CD4-positive, alpha-beta T cell treated with Interleukin-17A for 4 hours (primary cell): ENCODE data around the gene BDKRB2.

Source experiments
- DNase-seq: peaks from one replicate; pipeline ENCODE4 v3.0.0-alpha.2; 2020; ENCODE audit warnings: mixed read lengths

BDKRB2 gene

DNA sequence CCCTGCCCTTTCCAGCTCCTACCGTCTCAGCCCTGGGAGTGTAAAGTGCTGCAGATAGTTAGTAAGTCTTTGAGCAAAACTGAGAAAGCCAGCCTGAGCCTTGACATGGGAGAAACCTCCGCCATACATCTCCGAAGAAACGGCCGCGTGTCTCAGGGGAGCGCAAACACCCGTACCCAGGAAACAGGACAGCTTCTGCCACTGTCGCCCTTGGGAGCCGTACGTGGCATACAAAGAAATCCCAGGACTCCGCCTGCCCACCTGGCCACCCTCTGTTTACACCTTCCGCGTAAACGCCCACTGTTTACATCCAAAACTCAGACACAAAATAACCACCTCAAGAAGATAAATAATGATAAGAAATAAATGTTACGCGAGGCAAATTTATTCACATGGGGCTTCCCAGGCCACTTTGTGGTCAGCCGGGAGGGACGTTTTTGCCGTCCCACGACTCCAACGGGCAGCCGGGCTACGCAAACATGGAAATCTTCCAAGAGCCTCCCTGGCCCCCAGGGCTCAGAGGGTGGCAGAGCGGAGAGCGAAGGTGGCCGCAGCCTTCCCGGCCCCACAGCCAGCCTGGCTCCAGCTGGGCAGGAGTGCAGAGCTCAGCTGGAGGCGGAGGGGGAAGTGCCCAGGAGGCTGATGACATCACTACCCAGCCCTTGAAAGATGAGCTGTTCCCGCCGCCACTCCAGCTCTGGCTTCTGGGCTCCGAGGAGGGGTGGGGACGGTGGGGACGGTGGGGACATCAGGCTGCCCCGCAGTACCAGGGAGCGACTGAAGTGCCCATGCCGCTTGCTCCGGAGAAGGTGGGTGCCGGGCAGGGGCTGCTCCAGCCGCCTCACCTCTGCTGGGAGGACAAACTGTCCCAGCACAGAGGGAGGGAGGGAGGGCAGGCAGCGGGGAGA lies at the start of gene BDKRB2:
BDKRB2 (plus strand) TSS at position 689 of the 908 bp plus-strand sequence. CDS start 32,269 bp downstream, outside the sequence.
- peak; percentile 15 for DNase-seq

DNA sequence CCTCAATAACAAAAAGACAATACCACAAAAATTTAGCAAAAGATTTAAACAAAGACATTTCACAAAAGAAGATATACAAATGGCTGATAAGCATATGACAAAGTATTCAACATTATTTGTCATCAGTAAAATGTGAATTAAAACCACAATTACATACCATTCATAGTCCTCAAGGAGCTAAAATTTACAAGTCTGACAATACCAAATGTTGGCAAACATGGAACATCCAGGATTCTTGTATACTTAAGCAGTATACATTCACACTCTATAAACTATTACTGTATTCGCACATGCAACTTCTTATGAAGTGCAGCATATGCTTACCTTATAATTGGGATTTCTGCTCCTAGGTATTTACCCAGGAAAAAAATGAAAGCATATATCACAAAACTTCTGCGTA lies 49.7 kb upstream of the BDKRB2 start:
- no peak for DNase-seq

DNA sequence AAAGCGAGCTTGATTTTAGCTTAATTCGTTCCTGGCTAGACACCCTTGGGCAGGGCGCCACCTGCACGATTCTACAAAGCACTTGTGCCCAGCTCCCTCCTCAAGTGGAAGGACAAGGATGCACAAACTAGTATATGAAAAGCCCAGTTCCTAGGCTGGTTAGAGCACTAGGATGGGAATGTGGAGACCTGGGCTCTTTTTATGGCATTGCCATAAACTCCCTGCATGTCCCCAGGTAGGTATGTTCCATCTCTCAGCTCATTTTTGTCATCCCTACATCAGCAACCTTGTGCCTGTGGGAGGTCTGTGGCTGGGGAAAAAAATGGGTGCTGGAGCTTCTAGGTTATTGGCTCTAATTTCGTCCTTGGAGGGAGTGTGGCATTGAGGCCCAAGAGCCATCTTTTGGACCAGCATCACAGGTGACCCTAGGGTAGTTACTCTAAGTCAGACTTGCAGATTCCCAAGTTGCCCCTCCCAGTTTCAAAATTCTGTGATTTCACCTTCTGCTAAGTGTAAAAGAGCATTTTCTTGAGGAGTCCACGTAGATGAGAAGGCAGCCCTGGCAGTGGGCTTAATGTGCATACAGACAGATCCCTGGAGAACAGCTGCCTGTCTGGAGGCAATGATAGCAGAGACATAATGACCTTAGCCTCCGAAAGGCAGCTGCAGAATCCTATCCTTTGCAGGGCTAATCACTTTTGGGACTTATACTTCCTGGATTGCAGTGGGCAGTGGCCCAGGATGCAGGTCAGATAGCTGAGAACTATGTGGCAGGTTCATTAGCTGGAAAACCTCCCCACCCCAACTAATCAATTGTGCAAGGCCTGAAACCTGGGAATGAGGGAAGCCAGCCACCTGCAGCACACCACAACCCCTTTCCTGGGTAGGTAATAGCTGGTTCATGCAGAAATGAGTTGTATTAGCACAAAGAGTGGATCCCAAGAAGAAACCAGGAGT lies 47.6 kb upstream of the BDKRB2 start:
- DNase-seq, result no peak

DNA sequence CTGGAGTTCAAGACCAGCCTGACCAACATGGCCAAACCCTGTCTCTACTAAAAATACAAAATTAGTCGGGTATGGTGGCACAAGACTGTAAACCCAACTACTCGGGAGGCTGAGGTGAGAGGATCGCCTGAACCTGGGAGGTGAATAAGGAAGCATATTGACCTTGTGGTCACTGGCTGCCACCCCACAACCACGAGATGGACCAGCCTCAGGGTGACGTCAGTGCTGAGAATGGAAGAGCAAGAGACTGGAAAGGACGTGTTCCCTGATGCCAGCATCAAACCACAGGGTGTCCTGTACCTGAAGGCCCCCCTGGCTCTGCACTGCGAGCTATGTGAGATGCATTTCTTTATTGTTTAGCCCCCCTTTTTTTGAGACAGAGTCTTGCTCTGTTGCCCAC lies 45.9 kb upstream of the BDKRB2 start:
- DNase-seq, result no peak

DNA sequence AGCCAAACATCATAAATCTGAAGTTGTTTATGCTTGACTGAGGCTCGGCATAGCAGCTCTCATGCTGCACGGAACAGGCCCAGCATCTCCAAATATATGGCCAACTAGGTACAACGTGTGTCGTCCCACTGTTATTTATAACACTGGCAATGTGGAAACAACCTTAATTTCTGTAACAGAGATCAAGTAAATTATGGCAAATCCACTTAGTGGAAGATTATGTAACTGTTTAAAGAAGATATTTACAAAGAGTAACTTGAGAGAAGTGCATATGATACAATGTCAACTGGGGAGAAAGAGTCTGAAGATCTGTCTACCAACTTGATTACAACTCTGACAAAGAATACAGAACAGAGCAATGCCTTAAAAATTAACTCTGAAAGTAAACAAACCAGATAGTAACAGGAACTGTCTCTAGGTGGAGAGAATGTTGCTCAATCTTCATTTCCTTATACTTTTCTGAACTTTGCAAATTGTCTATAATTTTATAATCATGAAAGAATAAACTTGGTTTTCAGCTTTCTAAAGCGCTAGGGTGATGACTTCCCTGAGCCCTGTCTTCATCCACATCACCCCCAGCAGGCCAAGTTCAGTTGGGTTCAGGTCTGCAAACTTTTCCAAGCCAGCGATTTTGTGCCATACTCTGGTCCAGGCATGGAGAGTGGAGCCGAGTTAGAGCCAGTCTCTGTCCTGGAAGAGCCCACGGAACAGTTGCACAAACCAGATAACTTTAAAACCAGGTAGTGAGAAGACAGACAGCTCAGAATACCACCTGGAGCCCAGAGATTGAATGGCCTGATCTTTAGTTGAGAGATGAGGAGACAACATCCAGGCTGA lies 44.3 kb upstream of the BDKRB2 start:
- no peak for DNase-seq

DNA sequence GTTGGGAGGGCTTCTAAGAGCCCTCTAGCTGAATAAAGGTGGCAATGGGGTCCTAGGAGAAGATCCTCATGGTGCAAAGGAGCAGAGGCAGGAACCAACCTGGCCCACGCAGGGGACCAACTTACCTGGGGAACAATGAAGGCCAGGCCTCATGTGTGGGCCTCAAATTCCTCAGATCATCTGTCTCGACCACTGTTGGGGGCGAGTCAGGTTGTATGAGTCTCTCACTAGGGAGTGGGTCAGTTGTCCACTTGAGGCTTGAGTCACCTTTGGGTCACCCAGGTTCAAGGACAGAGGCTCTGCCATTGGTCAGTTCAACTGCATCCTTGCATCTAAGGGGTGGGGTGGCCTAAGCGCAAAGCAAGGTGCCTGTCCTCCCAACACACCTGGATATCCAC lies 43.7 kb upstream of the BDKRB2 start:
- DNase-seq, result no peak

DNA sequence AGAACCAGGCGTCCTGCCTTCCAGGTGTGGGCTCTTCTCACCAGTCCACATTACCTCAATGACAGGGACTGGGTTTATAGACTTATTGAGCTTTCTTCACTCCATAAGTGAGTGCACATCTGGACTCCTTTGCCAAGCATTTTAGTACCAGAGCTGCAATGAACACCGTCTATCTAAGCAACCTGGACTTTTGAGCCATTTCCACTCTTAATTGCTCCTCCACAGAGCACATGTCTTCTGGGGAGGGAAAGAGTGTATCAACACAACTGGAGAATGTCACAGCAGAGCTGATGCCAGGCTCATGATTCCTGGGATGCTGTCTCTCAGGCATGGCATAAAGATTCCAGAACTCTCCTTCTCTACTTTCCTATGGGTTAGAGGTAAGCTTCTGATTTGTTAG lies 43.0 kb upstream of the BDKRB2 start:
- DNase-seq, result no peak

DNA sequence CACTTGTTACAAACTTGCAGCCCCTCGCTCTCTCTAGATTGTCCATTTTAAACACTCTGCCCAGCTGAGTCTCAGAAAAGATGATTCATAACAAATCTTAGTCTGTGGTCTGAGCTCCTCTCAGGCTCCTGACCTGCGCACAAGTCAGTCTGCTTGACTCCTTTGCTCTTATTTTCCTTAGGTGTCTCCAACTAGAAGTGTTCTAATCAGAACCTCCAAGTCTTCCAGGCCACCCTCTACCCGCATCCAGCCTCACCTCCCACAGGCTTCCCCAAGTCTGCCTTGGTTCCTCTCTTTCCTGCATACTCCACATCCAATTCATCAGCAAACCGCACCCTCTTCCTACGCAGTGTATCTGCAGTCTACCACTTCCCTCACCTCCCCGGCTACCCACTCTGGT lies 42.4 kb upstream of the BDKRB2 start:
- no peak for DNase-seq

DNA sequence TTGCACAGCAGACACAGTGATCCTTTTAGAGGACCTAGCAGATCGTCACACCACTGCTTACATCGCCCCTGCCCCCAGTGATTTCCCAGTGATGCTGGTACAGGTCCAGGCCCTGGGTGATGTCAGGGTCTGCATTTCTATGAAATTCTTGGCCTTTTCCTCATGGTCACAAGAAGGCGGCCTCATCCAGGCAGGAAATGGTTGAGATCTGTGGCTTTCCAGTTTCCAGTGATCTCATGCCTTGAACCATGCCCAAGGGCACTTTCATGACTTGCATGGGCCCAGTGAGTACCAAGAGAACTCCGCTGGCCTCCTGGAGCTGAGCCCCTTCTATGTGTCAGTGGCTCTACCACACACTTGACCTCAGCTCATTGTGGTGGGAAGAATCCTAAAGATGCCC lies 41.9 kb upstream of the BDKRB2 start:
- DNase-seq, result no peak

DNA sequence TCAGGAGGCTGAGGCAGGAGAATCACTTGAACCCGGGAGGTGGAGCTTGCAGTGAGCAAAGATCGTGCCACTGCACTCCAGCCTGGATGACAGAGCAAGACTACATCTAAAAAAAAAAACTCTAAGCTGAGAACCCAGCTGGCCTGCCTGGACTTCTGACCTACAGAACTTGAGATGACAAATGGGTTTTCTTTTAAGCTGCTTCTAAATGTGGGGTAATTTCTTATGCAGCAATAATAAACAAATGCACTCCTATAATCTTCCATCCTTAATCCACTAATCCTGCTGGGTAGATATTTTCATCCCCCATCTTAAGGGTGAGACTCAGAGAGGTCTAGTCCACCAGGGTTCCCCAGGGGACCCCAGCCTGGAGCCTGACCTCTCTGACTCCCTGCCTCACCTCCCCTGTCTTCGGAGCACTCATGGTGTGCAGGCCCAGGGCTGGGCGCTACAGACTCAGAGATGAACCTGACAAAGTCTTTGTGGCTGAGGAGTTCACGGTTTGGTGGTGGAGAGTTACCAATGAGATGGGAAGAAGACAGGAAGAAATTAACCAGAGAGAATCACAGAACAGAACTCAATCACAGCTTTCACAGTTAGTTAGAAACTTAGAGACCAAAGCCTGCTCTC lies 39.7 kb upstream of the BDKRB2 start:
- DNase-seq, result no peak

DNA sequence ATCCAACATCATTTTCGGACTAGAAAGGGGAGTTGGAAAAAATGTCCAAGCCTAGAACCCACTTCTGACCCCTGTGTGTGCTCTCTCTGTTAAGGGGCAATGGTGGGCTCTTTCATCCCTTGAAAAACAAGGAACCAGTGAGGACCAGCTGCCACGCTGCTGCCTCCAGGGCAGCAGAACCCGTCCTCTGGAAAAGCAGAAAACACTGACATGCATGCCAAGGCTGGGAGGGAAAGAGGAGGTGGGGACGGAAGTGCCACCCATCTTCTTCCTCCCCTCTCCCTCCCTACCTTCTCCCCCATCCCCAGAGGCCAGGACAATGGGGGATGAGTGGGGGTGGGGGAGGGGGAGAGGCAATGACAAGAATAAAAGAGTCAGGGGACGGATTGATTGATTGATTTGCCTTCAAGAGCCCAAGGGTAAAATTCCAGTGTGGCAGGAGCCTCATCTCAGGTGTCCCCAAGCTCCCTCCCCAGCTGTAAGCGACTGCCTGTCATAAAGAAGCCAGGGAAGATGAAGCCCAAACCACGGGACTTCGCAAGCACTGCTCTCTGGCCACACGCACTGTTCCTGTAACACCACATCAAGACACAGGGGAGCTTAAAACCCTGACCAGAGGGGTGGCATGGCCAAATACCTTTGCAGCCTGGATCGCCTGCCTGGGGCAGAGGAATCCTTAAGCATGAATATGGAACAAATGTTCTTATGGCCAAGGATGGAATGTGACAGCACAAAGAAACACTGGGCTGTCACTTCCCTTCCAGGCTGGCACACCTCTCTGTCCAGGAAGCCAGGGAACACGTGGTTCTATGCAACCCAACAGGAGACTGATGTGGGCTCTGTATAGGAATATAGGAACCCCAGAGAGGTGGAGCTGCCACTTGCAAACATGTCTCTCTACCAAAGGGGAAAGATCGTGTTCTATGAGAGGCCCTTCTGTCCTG lies 38.9 kb upstream of the BDKRB2 start:
- DNase-seq, result no peak

DNA sequence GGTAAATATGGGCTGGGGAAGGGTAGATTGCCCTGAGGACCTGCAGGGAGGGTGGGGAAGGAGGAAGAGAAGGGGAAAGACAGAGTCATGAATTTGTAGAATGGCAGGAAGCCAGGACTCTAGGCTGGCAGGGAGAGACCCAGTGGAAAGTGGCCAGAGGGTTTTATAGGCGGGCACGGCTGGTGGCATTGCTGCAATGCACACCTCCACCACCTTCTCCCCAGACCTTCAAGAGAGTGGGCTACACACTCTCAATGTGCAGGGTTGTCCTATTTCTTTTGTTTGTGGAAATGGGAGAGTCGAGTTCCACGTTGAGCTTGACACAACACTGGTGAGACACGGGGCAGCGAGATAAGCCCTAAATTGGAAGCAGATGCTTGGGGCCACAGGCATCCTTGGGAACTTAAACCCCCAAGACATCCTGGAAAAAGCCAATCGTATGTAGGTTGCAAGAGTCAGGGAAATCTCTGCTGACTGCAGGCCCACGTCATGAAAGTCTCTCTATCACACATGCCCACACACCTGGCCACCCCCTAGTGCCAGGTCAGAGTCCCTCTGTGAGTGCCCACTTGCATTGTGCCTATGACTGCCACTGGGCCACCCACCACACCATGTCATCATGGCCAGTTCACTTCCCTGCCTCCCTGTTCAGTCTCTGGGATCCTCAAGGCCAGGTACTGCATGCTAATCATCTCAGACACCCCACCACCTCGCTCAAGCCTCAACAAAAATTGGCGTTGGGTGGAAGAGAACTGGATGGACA lies 38.0 kb upstream of the BDKRB2 start:
- no peak for DNase-seq

DNA sequence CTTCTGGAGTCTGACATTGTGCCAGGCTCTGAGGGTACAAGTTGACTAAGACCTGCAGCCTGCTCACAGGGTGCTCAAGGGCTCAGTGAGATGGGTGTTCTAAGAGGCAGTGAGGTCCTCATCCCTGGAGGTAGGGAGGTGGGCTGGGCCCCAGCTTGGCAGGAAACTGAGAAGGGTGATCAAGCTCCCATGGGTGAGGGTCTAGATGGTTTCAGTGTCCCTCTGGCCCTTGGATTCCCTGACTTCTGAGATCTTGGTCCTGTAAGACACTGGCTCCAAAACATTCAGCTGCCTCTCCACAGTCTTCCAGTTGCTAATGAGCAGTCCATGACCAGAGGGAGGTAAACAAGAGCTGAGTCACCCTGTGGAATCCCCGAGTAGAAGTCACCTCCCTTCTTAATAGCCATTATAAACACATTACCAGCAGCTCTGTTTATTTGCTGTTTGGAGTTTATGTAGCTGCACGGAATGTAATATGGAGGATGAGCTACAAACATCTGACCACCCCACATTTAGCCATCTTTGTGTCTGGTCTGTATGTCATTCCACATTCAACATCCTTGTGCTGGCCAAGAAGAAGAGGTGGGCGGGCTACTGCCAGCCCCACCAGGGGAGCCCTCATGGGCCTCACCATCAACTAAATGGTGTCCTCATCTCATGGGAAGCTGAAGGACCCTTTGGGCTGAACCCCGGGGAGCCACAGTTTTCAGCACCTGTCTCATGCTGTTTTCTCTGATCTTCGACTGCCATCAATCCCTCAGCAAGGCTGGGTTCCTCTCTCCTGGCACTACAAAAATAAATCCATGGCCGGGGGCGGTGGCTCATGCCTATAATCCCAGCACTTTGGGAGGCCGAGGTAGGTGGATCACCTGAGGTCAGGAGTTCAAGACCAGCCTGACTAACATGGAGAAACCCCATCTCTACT lies 37.2 kb upstream of the BDKRB2 start:
- no peak for DNase-seq

DNA sequence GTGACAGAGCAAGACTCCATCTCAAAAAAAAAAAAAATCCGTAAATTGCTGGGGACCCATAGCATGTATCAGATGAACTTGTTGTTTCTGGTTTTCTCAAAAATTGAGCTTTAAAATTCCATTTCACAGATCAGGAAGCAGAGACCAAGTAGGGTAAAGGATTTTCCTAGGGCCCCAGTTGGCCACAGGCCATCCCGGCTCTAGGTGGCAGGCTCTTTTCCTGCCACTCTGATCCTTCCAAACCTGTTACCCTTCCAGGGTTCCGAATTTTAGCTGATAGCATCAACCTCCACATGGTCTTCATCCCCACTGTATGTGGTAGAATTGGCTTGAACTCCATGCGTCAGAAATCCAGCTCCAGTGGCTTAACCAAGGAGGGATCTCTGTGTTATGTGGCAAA lies 36.1 kb upstream of the BDKRB2 start:
- no peak for DNase-seq

DNA sequence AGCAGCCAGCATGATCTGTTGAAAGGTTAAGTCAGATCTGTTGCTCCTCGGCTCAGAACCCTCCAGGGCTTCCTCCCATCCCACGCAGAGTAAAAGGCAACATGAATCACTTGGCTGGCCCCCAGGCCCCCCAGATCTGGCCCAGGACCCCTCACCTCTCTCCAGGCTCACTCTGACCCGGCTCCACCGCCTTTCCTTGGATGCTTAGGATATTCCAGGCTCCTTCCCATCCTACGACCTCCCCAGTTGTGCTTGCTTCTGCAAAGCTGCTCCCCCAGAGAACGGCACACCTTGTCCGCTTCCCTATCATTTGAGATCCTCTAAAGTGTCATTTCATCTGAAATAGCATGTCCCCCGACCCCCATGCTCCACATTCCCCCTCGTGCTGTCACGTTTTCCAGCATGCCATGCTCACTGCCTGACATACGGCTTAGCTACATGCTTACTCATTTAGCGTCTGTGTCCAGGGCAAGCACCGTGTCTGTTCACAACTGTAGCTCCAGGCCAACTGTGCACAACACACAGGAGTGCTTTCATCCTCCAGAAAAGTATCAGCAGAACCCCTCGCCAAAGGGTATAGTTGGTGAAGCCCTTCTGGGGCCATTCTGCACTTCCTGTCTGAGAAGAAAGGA lies 33.6 kb upstream of the BDKRB2 start:
- DNase-seq, result no peak

DNA sequence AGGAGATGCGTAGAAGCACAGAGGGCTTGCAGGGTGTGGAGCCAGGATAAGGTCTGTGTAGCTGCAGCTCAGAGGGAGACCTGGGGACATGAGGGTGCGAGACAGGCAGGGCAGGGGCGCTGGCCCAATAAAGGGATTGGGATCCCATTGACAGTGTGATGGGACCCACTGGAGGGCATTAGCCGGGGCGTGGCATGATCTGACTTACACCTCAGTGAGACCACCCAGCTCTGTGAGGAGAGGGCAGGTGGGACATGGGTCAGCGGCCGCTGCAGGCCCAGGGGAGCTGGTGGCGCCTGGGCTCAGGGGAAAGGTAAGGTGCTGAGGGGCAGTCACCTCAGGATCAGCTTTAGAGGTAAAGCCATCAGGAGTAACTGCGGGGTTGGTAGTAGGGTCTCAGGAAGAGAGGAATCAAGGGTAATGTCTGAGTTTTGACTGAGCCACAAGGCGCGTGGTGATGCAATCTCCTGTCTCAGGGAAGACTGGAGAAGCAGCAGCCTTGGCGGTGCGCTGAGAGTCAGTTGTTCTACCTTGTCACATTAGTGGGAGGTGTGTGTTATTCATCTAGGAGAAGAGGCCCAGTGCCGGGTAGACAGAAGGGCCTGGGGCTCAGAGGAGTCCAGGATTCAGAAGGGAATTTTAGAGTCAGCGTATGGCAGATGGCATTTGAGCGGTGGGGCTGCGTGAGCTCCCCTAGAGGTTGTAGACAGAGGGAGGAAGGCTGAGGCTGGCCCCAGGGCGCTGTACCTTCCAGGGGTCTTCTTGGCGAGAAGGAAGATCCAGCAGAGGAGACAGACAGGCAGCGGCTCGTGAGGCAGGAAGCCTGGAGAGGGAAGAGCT lies 30.8 kb upstream of the BDKRB2 start:
- no peak for DNase-seq

DNA sequence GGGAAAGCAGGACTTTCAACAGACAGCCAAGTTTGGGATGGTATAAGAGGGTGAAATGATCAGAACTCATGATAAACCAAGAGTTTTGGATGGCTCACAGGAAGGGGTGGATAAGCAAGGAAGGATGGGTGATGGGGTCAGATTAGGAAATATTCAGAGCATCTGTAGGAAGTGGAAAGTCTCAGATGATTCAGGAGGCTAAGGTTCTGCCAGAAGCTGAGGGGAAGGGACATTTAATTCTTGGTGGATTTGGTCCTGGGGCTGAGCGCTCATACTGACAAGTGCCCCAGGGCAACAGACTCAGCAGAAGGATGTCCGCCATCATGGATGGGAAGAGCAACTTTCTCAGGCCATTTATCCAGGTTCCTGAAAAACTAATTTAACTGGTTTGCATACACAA lies 28.4 kb upstream of the BDKRB2 start:
- no peak for DNase-seq

DNA sequence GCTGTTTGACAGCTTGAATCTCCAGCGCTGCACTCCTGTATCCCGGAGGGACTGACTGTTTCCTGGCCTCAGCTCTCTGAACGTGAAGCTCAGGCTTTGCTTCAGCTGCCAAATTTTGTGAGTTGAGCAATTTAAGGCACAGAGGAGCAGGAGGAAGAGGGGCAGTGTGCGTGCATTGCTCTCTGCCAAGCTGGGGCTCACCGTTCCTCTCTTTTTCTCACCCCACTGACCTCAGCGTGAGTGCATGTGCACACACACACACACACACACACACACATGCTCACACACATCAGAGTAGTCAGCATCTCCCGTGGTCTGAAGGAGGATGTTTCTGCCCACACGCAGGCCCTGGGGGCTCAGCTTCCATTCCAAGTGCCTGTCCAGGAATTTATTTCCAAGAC lies 27.8 kb upstream of the BDKRB2 start:
- DNase-seq, result no peak
